Neural progenitor cell (in vitro differentiated cells): ENCODE measurements around the gene C2CD5. TPM values are rescaled to one million over a fixed set of nuclear protein-coding genes. Genes with fewer than 3 reads are reported as not detected.

Source experiments
- DNase-seq: peaks from one replicate; pipeline ENCODE4 v3.0.0-alpha.2; 2016; ENCODE audit warnings: low spot score
- H2AFZ ChIP-seq: fragments of 200-600 bp; sonication (generic); replicated peaks from 2 replicates; pipeline ENCODE4 v1.6.1; 2016; ENCODE audit warnings: antibody characterized with exemption
- H3F3A ChIP-seq: fragments of 200-600 bp; sonication (generic); 2 replicates; pipeline ENCODE4 v1.6.1; 2016; ENCODE audit warnings: antibody characterized with exemption, low read depth
- H3K27ac ChIP-seq: fragments of 200-600 bp; sonication (generic); 2 replicates; pipeline ENCODE4 v1.5.1; 2016; ENCODE audit warnings: mild to moderate bottlenecking
- H3K27me3 ChIP-seq: fragments of 200-600 bp; sonication (generic); 2 replicates; pipeline ENCODE4 v1.6.1; 2016; ENCODE audit warnings: mild to moderate bottlenecking, moderate library complexity
- H3K36me3 ChIP-seq: fragments of 200-600 bp; sonication (generic); 2 replicates; pipeline ENCODE4 v1.5.1; 2016
- H3K4me1 ChIP-seq: fragments of 200-600 bp; sonication (generic); 2 replicates; pipeline ENCODE4 v1.6.1; 2016; ENCODE audit warnings: mixed run types
- H3K4me2 ChIP-seq: fragments of 200-600 bp; sonication (generic); 2 replicates; pipeline ENCODE4 v1.6.1; 2016
- H3K4me3 ChIP-seq: fragments of 200-600 bp; sonication (generic); 2 replicates; pipeline ENCODE4 v1.5.1; 2016
- H3K79me2 ChIP-seq: fragments of 200-600 bp; sonication (generic); 2 replicates; pipeline ENCODE4 v1.6.1; 2016; ENCODE audit warnings: low read depth
- H3K9ac ChIP-seq: fragments of 200-600 bp; sonication (generic); 2 replicates; pipeline ENCODE4 v1.6.1; 2016
- H3K9me3 ChIP-seq: fragments of 200-600 bp; sonication (generic); 2 replicates; pipeline ENCODE4 v1.5.1; 2016; ENCODE audit warnings: low read depth
- H4K20me1 ChIP-seq: fragments of 200-600 bp; sonication (generic); 2 replicates; pipeline ENCODE4 v1.6.1; 2016; ENCODE audit warnings: low read depth
- H3K27ac Mint-ChIP-seq: 3 replicates; pipeline ENCODE4 v1.8.0; 2021; ENCODE audit warnings: mixed read lengths
- H3K27me3 Mint-ChIP-seq: 2 replicates; pipeline ENCODE4 v1.8.0; 2022; ENCODE audit warnings: low read depth, mild to moderate bottlenecking, inconsistent platforms, moderate library complexity, mixed read lengths; ENCODE audit not compliant: insufficient read depth
- H3K36me3 Mint-ChIP-seq: 3 replicates; pipeline ENCODE4 v1.8.0; 2021; ENCODE audit warnings: mixed read lengths
- H3K4me1 Mint-ChIP-seq: 3 replicates; pipeline ENCODE4 v1.8.0; 2021; ENCODE audit warnings: mixed read lengths
- H3K4me3 Mint-ChIP-seq: 3 replicates; pipeline ENCODE4 v1.8.0; 2021; ENCODE audit warnings: mild to moderate bottlenecking, moderate library complexity, mixed read lengths
- H3K9me3 Mint-ChIP-seq: 3 replicates; pipeline ENCODE4 v1.8.0; 2020; ENCODE audit warnings: mixed read lengths
- EZH2 ChIP-seq: fragments of 200-600 bp; sonication (generic); IDR thresholded peaks from 2 replicates; pipeline ENCODE4 v1.6.1; 2017; ENCODE audit warnings: antibody characterized with exemption, mild to moderate bottlenecking, moderate library complexity
- EZH2phosphoT487 ChIP-seq: fragments of 200-600 bp; sonication (generic); IDR thresholded peaks from 2 replicates; pipeline ENCODE4 v1.6.1; 2017; ENCODE audit warnings: antibody characterized with exemption
- total RNA-seq: library from RNA; depleted of rRNA; stranded (reverse); fragments of >200 nt; gene quantifications from 2 replicates; pipeline ENCODE4 v1.2.3, GENCODE V29; 2015; ENCODE audit warnings: low replicate concordance
- TF ChIP-seq, protein P1 (sequence below): fragments of 200-600 bp; sonication (generic); IDR thresholded peaks from 2 replicates; pipeline ENCODE4 v1.5.1; 2017; ENCODE audit warnings: antibody characterized with exemption, mild to moderate bottlenecking

C2CD5 gene
- total RNA-seq, 1 donor from 2014 or later, result 86.9 TPM

DNA sequence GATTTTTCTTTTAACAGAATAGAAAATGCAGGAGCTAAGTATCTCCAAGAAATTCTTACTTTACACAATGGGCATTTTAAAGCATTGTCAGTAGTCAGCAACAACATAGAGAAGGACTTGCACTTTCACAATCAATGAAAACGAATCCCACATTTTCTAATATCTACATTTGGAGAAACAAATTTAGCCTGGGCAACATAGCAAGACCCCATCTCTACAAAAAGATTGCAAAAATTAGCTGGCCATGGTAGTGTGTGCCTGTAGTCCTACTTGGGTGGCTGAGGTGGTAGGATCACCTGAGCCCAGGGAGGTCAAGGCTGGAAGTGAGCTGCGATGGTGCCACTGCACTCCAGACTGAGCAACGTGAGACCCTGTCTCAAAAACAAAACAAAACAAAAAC lies 30.6 kb upstream of the C2CD5 start:
- H3K27me3 ChIP-seq, result no peaks in the 10 kb centered on the region
- no peak for DNase-seq
- no peaks in the 10 kb centered on the region for H3K9me3 ChIP-seq
- no peaks in the 10 kb centered on the region for H3K4me1 ChIP-seq
- H3F3A ChIP-seq, result no peaks in the 10 kb centered on the region
- H2AFZ ChIP-seq, result no peak overlapping the region
- H3K4me3 ChIP-seq, result no peak overlapping the region
- no peaks in the 10 kb centered on the region for H3K79me2 ChIP-seq
- no peak for TF ChIP-seq EZH2
- TF ChIP-seq EZH2phosphoT487, result no peak
- TF ChIP-seq, protein P1, sequence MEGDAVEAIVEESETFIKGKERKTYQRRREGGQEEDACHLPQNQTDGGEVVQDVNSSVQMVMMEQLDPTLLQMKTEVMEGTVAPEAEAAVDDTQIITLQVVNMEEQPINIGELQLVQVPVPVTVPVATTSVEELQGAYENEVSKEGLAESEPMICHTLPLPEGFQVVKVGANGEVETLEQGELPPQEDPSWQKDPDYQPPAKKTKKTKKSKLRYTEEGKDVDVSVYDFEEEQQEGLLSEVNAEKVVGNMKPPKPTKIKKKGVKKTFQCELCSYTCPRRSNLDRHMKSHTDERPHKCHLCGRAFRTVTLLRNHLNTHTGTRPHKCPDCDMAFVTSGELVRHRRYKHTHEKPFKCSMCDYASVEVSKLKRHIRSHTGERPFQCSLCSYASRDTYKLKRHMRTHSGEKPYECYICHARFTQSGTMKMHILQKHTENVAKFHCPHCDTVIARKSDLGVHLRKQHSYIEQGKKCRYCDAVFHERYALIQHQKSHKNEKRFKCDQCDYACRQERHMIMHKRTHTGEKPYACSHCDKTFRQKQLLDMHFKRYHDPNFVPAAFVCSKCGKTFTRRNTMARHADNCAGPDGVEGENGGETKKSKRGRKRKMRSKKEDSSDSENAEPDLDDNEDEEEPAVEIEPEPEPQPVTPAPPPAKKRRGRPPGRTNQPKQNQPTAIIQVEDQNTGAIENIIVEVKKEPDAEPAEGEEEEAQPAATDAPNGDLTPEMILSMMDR, result no peak
- no peak overlapping the region for H3K27ac ChIP-seq
- no peaks in the 10 kb centered on the region for H3K36me3 ChIP-seq
- no peak overlapping the region for H3K4me2 ChIP-seq
- H3K27me3 Mint-ChIP-seq, result no peaks in the 10 kb centered on the region
- H3K4me1 Mint-ChIP-seq, result no peaks in the 10 kb centered on the region
- H3K9ac ChIP-seq, result no peak overlapping the region
- no peak overlapping the region for H3K4me3 Mint-ChIP-seq
- no peaks in the 10 kb centered on the region for H4K20me1 ChIP-seq
- H3K27ac Mint-ChIP-seq, result no peak overlapping the region
- H3K9me3 Mint-ChIP-seq, result peaks cover 2% of the 10 kb centered on the region
- no peaks in the 10 kb centered on the region for H3K36me3 Mint-ChIP-seq

DNA sequence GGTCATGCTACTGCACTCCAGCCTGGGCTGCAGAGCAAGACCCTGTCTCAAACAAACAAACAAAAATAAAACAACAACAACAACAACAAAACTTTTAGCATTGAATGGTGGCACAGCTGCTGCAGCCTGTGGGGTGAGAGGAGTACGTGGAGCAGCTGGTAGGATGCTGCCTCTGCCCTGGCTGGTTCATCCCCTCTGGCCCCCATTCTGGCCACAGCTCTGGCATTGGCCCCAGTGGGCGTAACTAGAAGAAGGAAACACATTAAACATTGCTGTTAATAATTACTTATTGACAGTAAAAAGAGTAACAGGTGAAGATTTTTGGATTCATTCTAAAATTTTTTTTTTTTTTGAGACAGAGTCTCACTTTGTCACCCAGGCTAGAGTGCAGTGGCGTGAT lies 28.8 kb upstream of the C2CD5 start:
- Mint-ChIP-seq H3K27me3 (no peaks in the 10 kb centered on the region), H3K36me3 (no peaks in the 10 kb centered on the region), H3K9me3 (peaks cover 2% of the 10 kb centered on the region), H3K4me1 (no peaks in the 10 kb centered on the region), H3K27ac (no peak overlapping the region), H3K4me3 (no peak overlapping the region)
- H3K4me2 ChIP-seq, result no peak overlapping the region
- no peaks in the 10 kb centered on the region for H3K36me3 ChIP-seq
- H3K27me3 ChIP-seq, result no peaks in the 10 kb centered on the region
- H3K27ac ChIP-seq, result no peak overlapping the region
- no peak overlapping the region for H2AFZ ChIP-seq
- no peaks in the 10 kb centered on the region for H3F3A ChIP-seq
- H3K4me1 ChIP-seq, result no peaks in the 10 kb centered on the region
- no peak overlapping the region for H3K9ac ChIP-seq
- no peak overlapping the region for H3K4me3 ChIP-seq
- no peaks in the 10 kb centered on the region for H3K9me3 ChIP-seq
- TF ChIP-seq, protein P1, result no peak
- TF ChIP-seq EZH2 (no peak), EZH2phosphoT487 (no peak)
- H4K20me1 ChIP-seq, result no peaks in the 10 kb centered on the region
- H3K79me2 ChIP-seq, result no peaks in the 10 kb centered on the region
- DNase-seq, result no peak

DNA sequence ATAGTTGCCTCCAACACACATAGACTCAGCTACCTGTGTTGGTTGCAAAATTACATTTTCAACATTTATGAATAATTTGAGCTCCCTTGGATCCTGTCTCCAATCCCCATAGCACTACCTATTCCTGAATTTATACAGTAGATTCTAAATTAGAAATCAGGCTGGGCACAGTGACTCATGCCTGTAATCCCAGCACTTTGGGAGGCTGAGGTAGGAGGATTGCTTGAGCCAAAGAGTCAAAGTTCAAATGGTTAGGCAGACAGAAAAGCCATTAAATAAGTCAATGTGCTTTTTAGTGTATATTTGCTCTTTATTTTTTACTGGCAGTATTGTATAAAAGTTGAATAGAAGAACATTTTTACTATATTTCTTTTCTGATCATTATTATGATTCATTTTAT lies 24.9 kb upstream of the C2CD5 start:
- Mint-ChIP-seq H3K9me3 (no peaks in the 10 kb centered on the region), H3K4me3 (no peak overlapping the region), H3K36me3 (no peaks in the 10 kb centered on the region), H3K4me1 (no peaks in the 10 kb centered on the region), H3K27me3 (peaks cover 2% of the 10 kb centered on the region), H3K27ac (no peak overlapping the region)
- no peaks in the 10 kb centered on the region for H3F3A ChIP-seq
- H3K4me1 ChIP-seq, result no peaks in the 10 kb centered on the region
- no peaks in the 10 kb centered on the region for H3K36me3 ChIP-seq
- no peak overlapping the region for H3K4me3 ChIP-seq
- H3K79me2 ChIP-seq, result no peaks in the 10 kb centered on the region
- no peak overlapping the region for H3K4me2 ChIP-seq
- no peaks in the 10 kb centered on the region for H3K27me3 ChIP-seq
- H3K27ac ChIP-seq, result no peak overlapping the region
- no peak overlapping the region for H2AFZ ChIP-seq
- H3K9me3 ChIP-seq, result no peaks in the 10 kb centered on the region
- TF ChIP-seq EZH2 (no peak), EZH2phosphoT487 (no peak)
- TF ChIP-seq, protein P1, result no peak
- no peak overlapping the region for H3K9ac ChIP-seq
- no peaks in the 10 kb centered on the region for H4K20me1 ChIP-seq
- no peak for DNase-seq
